Liver (tissue), 3 donors: Measurements from ENCODE around the gene RSRC2.
"Not testable (repeated sequence)": the region's sequence is repeated elsewhere in the genome, so short reads cannot be mapped to it uniquely, and the experiment has no call there.

Experiments used
- EGR1 ChIP-seq, 2 donors: IDR thresholded peaks; 2 replicates each; pipeline ENCODE4 v1.6.1; 2016 to 2018; ENCODE audit warnings: antibody characterized with exemption in 2 of 2, low read depth in 2 of 2
- GABPA ChIP-seq, 2 donors: IDR thresholded peaks in 1 of 2; conservative IDR thresholded peaks in 1 of 2; 2 replicates each; pipeline ENCODE4 v1.6.1; 2016; ENCODE audit warnings: antibody characterized with exemption in 2 of 2, mild to moderate bottlenecking in 1 of 2, moderate library complexity in 1 of 2
- JUND ChIP-seq, 2 donors: IDR thresholded peaks; 2 replicates each; pipeline ENCODE4 v1.6.1; 2016; ENCODE audit warnings: antibody characterized with exemption in 2 of 2
- RAD21 ChIP-seq, 2 donors: IDR thresholded peaks; 2 replicates each; pipeline ENCODE4 v1.6.1; 2016; ENCODE audit warnings: antibody characterized with exemption in 2 of 2, mild to moderate bottlenecking in 2 of 2
- SP1 ChIP-seq: IDR thresholded peaks from 2 replicates; pipeline ENCODE4 v1.6.1; 2018; ENCODE audit warnings: antibody characterized with exemption, mild to moderate bottlenecking
- TAF1 ChIP-seq: conservative IDR thresholded peaks from 2 replicates; pipeline ENCODE4 v1.6.1; 2016; ENCODE audit warnings: antibody characterized with exemption, mild to moderate bottlenecking
- TF ChIP-seq, protein P1 (sequence below): fragments of 150-350 bp; IDR thresholded peaks from 2 replicates; pipeline ENCODE4 v1.5.1; 2017; ENCODE audit warnings: improper control_type of control experiment, low read depth, low read length; ENCODE audit not compliant: missing input control
- TF ChIP-seq, protein P2 (sequence below): IDR thresholded peaks from 2 replicates; pipeline ENCODE4 v1.6.1; 2016; ENCODE audit warnings: antibody characterized with exemption
- donor health status: healthy.
- donor health status: healthy.

GRCh38 chr12:122464317-122465042 lies 62.3 kb downstream of the RSRC2 start:
- TF ChIP-seq TAF1; EGR1 (IDR thresholded peaks at IDR 0.05; ENCODE audit: low read depth in 2 of 2); SP1; RAD21 (IDR thresholded peaks at IDR 0.05); GABPA (IDR thresholded peaks at IDR 0.05 in 1 of 2, conservative IDR thresholded peaks at IDR 0.05 in 1 of 2); JUND (IDR thresholded peaks at IDR 0.05): not testable (repeated sequence)
- TF ChIP-seq, protein P1, sequence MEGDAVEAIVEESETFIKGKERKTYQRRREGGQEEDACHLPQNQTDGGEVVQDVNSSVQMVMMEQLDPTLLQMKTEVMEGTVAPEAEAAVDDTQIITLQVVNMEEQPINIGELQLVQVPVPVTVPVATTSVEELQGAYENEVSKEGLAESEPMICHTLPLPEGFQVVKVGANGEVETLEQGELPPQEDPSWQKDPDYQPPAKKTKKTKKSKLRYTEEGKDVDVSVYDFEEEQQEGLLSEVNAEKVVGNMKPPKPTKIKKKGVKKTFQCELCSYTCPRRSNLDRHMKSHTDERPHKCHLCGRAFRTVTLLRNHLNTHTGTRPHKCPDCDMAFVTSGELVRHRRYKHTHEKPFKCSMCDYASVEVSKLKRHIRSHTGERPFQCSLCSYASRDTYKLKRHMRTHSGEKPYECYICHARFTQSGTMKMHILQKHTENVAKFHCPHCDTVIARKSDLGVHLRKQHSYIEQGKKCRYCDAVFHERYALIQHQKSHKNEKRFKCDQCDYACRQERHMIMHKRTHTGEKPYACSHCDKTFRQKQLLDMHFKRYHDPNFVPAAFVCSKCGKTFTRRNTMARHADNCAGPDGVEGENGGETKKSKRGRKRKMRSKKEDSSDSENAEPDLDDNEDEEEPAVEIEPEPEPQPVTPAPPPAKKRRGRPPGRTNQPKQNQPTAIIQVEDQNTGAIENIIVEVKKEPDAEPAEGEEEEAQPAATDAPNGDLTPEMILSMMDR = not testable (repeated sequence)
- TF ChIP-seq, protein P2, sequence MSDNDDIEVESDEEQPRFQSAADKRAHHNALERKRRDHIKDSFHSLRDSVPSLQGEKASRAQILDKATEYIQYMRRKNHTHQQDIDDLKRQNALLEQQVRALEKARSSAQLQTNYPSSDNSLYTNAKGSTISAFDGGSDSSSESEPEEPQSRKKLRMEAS = not testable (repeated sequence)
